Ovary (tissue), 9 donors: Measurements from ENCODE around the gene AKT3. TPM values are rescaled to one million over a fixed set of nuclear protein-coding genes. Genes with fewer than 3 reads are reported as not detected.
"Not testable (repeated sequence)": the region's sequence is repeated elsewhere in the genome, so short reads cannot be mapped to it uniquely, and the experiment has no call there.

Experiments used
- DNase-seq, 5 donors: peaks; one replicate each; pipeline ENCODE4 v3.0.0-alpha.2; 2019 to 2020
- H3K27ac ChIP-seq, 2 donors: fragments of 200-600 bp; one replicate each; pipeline versions ENCODE4 v1.5.1 to v1.8.0; 2019 to 2022
- H3K27me3 ChIP-seq: fragments of 200-600 bp; one replicate; pipeline ENCODE4 v1.8.0; 2022
- H3K36me3 ChIP-seq: fragments of 200-600 bp; sonication (generic); one replicate; pipeline ENCODE4 v1.5.1; 2019
- H3K4me1 ChIP-seq: one replicate; pipeline ENCODE4 v1.8.1; 2013; ENCODE audit warnings: mild to moderate bottlenecking, moderate library complexity; ENCODE audit not compliant: insufficient read depth
- H3K4me3 ChIP-seq: fragments of 200-600 bp; sonication (generic); one replicate; pipeline ENCODE4 v1.5.1; 2017
- H3K9me3 ChIP-seq, 2 donors: fragments of 200-600 bp in 1 of 2; sonication (generic) in 1 of 2; one replicate each; pipeline versions ENCODE4 v1.5.1 to v1.8.1; 2013 to 2019; ENCODE audit warnings: mild to moderate bottlenecking in 1 of 2, moderate library complexity in 1 of 2
- EP300 ChIP-seq: sonication (generic); formaldehyde crosslinking; IDR thresholded peaks from one replicate; pipeline ENCODE4 v1.6.1; 2017; ENCODE audit warnings: antibody characterized with exemption
- POLR2A ChIP-seq: fragments of 450-650 bp; IDR thresholded peaks from one replicate; pipeline ENCODE4 v1.6.1; 2017; ENCODE audit warnings: antibody characterized with exemption, mild to moderate bottlenecking, moderate library complexity
- WGBS, 3 donors: extraction: QIAGEN DNeasy Blood & Tissue Kit in 1 of 3; methylation state at CpG; one replicate each; pipeline versions ENCODE4 v1.1.5 to v1.1.7; 2013 to 2017; 5-methylcytosine and 5-hydroxymethylcytosine counted together
- intact Hi-C, 4 donors: fragments of 100-400 bp; cut with DNase I; formaldehyde crosslinking; loops; one replicate each; pipeline versions ENCODE4 v1.11.0 to v1.15.1; 2022 to 2023
- polyA plus RNA-seq, 2 donors: library from polyadenylated mRNA; stranded (reverse); fragments of 200-250 nt in 1 of 2; fragments of 350-450 nt in 1 of 2; fragmentation: Illumina TruSeq in 1 of 2; extraction: RNeasy Lipid Tissue Mini Kit (QIAGEN cat#74804) in 1 of 2; gene quantifications; one replicate each; pipeline ENCODE4 v1.2.3, GENCODE V29; 2013 to 2014
- total RNA-seq, 7 donors: library from RNA; depleted of rRNA in 2 of 7; stranded (reverse); fragments of >200 nt in 2 of 7; fragmentation: NEBNext Ultra II Directional in 3 of 7; extraction: Animal tissue kit (Norgen Biotek cat#: 25700) in 3 of 7; gene quantifications; one replicate each; pipeline versions ENCODE4 v1.1.0 to v1.2.4, GENCODE V29; 2016 to 2023
- TF ChIP-seq, protein P1 (sequence below), 3 donors: fragments of 450-650 bp in 2 of 3; fragments of 200-600 bp in 1 of 3; IDR thresholded peaks; one replicate each; pipeline versions ENCODE4 v1.5.1 to v1.8.0; 2016 to 2022; ENCODE audit warnings: antibody characterized with exemption in 3 of 3, mild to moderate bottlenecking in 1 of 3
- donor health status: DM: no; HTN: no; CAD: no; lungs with moderate emphysema.
- donor health status: DM: no; HTN: no; CAD: no.
- donor health status: Bipolar disorder and iron deficiency.
- donor health status: DM: yes; HTN: yes; CAD: no.
- donor health status: DM: no; HTN: no; CAD: no.
- donor health status: DM: yes; HTN: yes; CAD: no.

AKT3 gene
- total and polyA plus RNA-seq, 9 donors = 27.2 to 202 (median 111) TPM

- no peaks in the 10 kb centered on the region for H3K27me3 ChIP-seq
- intact Hi-C loops = no loop called here
- no peaks in the 10 kb centered on the region for H3K4me1 ChIP-seq
- no peak overlapping the region for H3K4me3 ChIP-seq
- WGBS, 3 donors = 92 to 95% (median 94%) methylated on average over 5 of the region's 5 CpGs
- no peak for DNase-seq
- no peak overlapping the region for H3K27ac ChIP-seq
- H3K9me3 ChIP-seq = peaks cover 0 to 3% of the 10 kb centered on the region in 2 donors
- TF ChIP-seq POLR2A (no peak), EP300 (no peak)
- TF ChIP-seq, protein P1, sequence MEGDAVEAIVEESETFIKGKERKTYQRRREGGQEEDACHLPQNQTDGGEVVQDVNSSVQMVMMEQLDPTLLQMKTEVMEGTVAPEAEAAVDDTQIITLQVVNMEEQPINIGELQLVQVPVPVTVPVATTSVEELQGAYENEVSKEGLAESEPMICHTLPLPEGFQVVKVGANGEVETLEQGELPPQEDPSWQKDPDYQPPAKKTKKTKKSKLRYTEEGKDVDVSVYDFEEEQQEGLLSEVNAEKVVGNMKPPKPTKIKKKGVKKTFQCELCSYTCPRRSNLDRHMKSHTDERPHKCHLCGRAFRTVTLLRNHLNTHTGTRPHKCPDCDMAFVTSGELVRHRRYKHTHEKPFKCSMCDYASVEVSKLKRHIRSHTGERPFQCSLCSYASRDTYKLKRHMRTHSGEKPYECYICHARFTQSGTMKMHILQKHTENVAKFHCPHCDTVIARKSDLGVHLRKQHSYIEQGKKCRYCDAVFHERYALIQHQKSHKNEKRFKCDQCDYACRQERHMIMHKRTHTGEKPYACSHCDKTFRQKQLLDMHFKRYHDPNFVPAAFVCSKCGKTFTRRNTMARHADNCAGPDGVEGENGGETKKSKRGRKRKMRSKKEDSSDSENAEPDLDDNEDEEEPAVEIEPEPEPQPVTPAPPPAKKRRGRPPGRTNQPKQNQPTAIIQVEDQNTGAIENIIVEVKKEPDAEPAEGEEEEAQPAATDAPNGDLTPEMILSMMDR (IDR thresholded peaks at IDR 0.05) = no peak
- H3K36me3 ChIP-seq = no peaks in the 10 kb centered on the region
Measured at GRCh38 chr1:243819438-243819839, 30.6 kb downstream of the AKT3 start.

- no peaks in the 10 kb centered on the region for H3K4me1 ChIP-seq
- 94 to 96% (median 95%) methylated on average over 13 of the region's 13 CpGs for WGBS, 3 donors
- TF ChIP-seq, protein P1 (IDR thresholded peaks at IDR 0.05) = no peak
Measured at GRCh38 chr1:243818978-243819377, 31.1 kb downstream of the AKT3 start.

GRCh38 chr1:243814718-243815117 is 35.3 kb downstream of the AKT3 start:
- no peaks in the 10 kb centered on the region for H3K4me1 ChIP-seq
- no peak overlapping the region for H3K4me3 ChIP-seq
- no peaks in the 10 kb centered on the region for H3K9me3 ChIP-seq
- DNase-seq = no peak
- WGBS, 3 donors = 90 to 96% (median 94%) methylated on average over 1 of the region's 1 CpG
- intact Hi-C loops = no loop called here
- no peaks in the 10 kb centered on the region for H3K27me3 ChIP-seq
- no peak overlapping the region for H3K27ac ChIP-seq
- H3K36me3 ChIP-seq = no peaks in the 10 kb centered on the region
- TF ChIP-seq, protein P1 (IDR thresholded peaks at IDR 0.05) = no peak
- no peak for TF ChIP-seq POLR2A
- TF ChIP-seq EP300 = no peak

More at GRCh38 chr1:243818978-243819377, 31.1 kb downstream of the AKT3 start:
- H3K27me3 ChIP-seq = no peaks in the 10 kb centered on the region
- no peak overlapping the region for H3K27ac ChIP-seq
- no peak overlapping the region for H3K4me3 ChIP-seq
- no peaks in the 10 kb centered on the region for H3K36me3 ChIP-seq
- intact Hi-C loops = no loop called here
- no peak for DNase-seq
- peaks cover 0 to 3% of the 10 kb centered on the region in 2 donors for H3K9me3 ChIP-seq

DNA sequence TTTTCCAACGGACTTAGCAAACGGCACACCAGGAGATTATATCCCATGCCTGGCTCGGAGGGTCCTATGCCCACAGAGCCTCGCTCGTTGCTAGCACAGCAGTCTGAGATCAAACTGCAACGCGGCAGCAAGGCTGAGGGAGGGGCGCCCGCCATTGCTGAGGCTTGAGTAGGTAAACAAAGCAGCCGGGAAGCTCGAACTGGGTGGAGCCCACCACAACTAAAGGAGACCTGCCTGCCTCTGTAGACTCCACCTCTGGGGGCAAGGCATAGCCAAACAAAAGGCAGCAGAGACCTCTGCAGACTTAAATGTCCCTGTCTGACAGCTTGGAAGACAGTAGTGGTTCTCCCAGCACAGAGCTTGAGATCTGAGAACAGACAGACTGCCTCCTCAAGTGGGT is 42.7 kb downstream of the AKT3 start:
- DNase-seq, H3K27ac ChIP-seq, H3K27me3 ChIP-seq, H3K4me1 ChIP-seq, intact Hi-C loops, H3K4me3 ChIP-seq, H3K36me3 ChIP-seq, H3K9me3 ChIP-seq: not testable (repeated sequence)
- 90 to 97% (median 95%) methylated on average over 11 of the region's 11 CpGs for WGBS, 3 donors

GRCh38 chr1:243806310-243806709 is 43.7 kb downstream of the AKT3 start:
- TF ChIP-seq, protein P1 (IDR thresholded peaks at IDR 0.05) = no peak
- TF ChIP-seq EP300 = no peak
- no peak for TF ChIP-seq POLR2A
- intact Hi-C loops = no loop called here

More at GRCh38 chr1:243806310-243806709, 43.7 kb downstream of the AKT3 start:
- Histone ChIP-seq H3K27me3 (no peaks in the 10 kb centered on the region), H3K27ac (no peak overlapping the region), H3K9me3 (no peaks in the 10 kb centered on the region), H3K4me1 (peaks cover 3% of the 10 kb centered on the region), H3K36me3 (no peaks in the 10 kb centered on the region), H3K4me3 (no peak overlapping the region)
- no peak for DNase-seq
